Mesenchymal stem cell (in vitro differentiated cells and primary cell): ENCODE data around the gene DEPDC1B.
A peak's percentile ranks its signal among the peaks of the same experiment; 100 is the strongest.

Experiments
- DNase-seq: peaks from one replicate; pipeline ENCODE4 v3.0.0-alpha.2; 2013
- H2AFZ ChIP-seq: one replicate; pipeline ENCODE4 v1.6.1; 2013; ENCODE audit warnings: low read depth, mild to moderate bottlenecking, control low read depth, inconsistent platforms, low read length, moderate library complexity
- H2AK5ac ChIP-seq: 2 replicates; pipeline ENCODE4 v1.6.1; 2013; ENCODE audit warnings: low read length, moderate library complexity, mild to moderate bottlenecking, inconsistent platforms; ENCODE audit not compliant: severe bottlenecking
- H2BK120ac ChIP-seq: one replicate; pipeline ENCODE4 v1.6.1; 2013; ENCODE audit warnings: low read depth, mild to moderate bottlenecking, inconsistent platforms, low read length, moderate library complexity
- H2BK12ac ChIP-seq, 2 experiments: one replicate each; pipeline ENCODE4 v1.6.1; 2013; ENCODE audit warnings: inconsistent platforms in 2 of 2, low read length in 2 of 2, mild to moderate bottlenecking in 2 of 2, moderate library complexity in 2 of 2, control low read depth in 1 of 2
- H2BK15ac ChIP-seq: one replicate; pipeline ENCODE4 v1.6.1; 2013; ENCODE audit warnings: mild to moderate bottlenecking, low read depth, inconsistent platforms; ENCODE audit not compliant: poor library complexity, severe bottlenecking
- H2BK5ac ChIP-seq: 2 replicates; pipeline ENCODE4 v1.6.1; 2013; ENCODE audit warnings: low read depth, mild to moderate bottlenecking, low read length, control low read depth, inconsistent platforms; ENCODE audit not compliant: poor library complexity, severe bottlenecking
- H3K14ac ChIP-seq, 2 experiments: one replicate each; pipeline ENCODE4 v1.6.1; 2013; ENCODE audit warnings: inconsistent platforms in 2 of 2, low read length in 2 of 2, control low read depth in 1 of 2, mild to moderate bottlenecking in 1 of 2, moderate library complexity in 1 of 2
- H3K18ac ChIP-seq, 2 experiments: one replicate each; pipeline ENCODE4 v1.6.1; 2013; ENCODE audit warnings: inconsistent platforms in 2 of 2, low read length in 2 of 2, control low read depth in 1 of 2, low read depth in 1 of 2, mild to moderate bottlenecking in 1 of 2
- H3K23ac ChIP-seq, 2 experiments: one replicate each; pipeline ENCODE4 v1.6.1; 2013; ENCODE audit warnings: inconsistent platforms in 2 of 2, low read length in 2 of 2, mild to moderate bottlenecking in 2 of 2, moderate library complexity in 2 of 2, control low read depth in 1 of 2
- H3K27ac ChIP-seq: 2 replicates; pipeline ENCODE4 v1.5.1; 2013; ENCODE audit warnings: mild to moderate bottlenecking, moderate library complexity, low read length, control low read depth, inconsistent platforms; ENCODE audit not compliant: poor library complexity, severe bottlenecking
- H3K27me3 ChIP-seq, 2 experiments: 2 replicates each; pipeline versions ENCODE4 v1.6.1 to v1.7.0; 2013; ENCODE audit warnings: low read length in 2 of 2, mild to moderate bottlenecking in 2 of 2, moderate library complexity in 2 of 2, control low read depth in 1 of 2, inconsistent platforms in 1 of 2; ENCODE audit not compliant: control insufficient read depth in 1 of 2, insufficient read depth in 1 of 2
- H3K36me3 ChIP-seq, 2 experiments: 2 replicates each; pipeline versions ENCODE4 v1.6.1 to v1.7.0; 2013; ENCODE audit warnings: low read length in 2 of 2, control low read depth in 1 of 2, inconsistent platforms in 1 of 2, low read depth in 1 of 2, mild to moderate bottlenecking in 1 of 2; ENCODE audit not compliant: insufficient read depth in 2 of 2, control insufficient read depth in 1 of 2
- H3K4ac ChIP-seq, 2 experiments: one replicate each; pipeline ENCODE4 v1.6.1; 2013; ENCODE audit warnings: inconsistent platforms in 2 of 2, low read length in 2 of 2, mild to moderate bottlenecking in 2 of 2, moderate library complexity in 2 of 2, control low read depth in 1 of 2, low read depth in 1 of 2
- H3K4me1 ChIP-seq: 2 replicates; pipeline ENCODE4 v1.6.1; 2013; ENCODE audit warnings: low read depth, low read length, control low read depth; ENCODE audit not compliant: control insufficient read depth, insufficient read depth
- H3K4me2 ChIP-seq: 2 replicates; pipeline ENCODE4 v1.6.1; 2013; ENCODE audit warnings: low read length, mild to moderate bottlenecking, inconsistent platforms; ENCODE audit not compliant: poor library complexity, severe bottlenecking
- H3K4me3 ChIP-seq, 2 experiments: 2 replicates each; pipeline versions ENCODE4 v1.5.1 to v1.7.0; 2013; ENCODE audit warnings: low read length in 2 of 2, mild to moderate bottlenecking in 2 of 2, control low read depth in 1 of 2, low read depth in 1 of 2; ENCODE audit not compliant: insufficient read depth in 1 of 2
- H3K79me1 ChIP-seq: replicated peaks from 2 replicates; pipeline ENCODE4 v1.6.1; 2013; ENCODE audit warnings: mild to moderate bottlenecking, control low read depth, low read length, inconsistent platforms; ENCODE audit not compliant: poor library complexity, severe bottlenecking
- H3K9ac ChIP-seq: 2 replicates; pipeline ENCODE4 v1.7.0; 2013; ENCODE audit warnings: mild to moderate bottlenecking, low read length, moderate library complexity
- H3K9me3 ChIP-seq: 2 replicates; pipeline ENCODE4 v1.7.0; 2013; ENCODE audit warnings: mild to moderate bottlenecking, low read length; ENCODE audit not compliant: control insufficient read depth
- H4K8ac ChIP-seq: one replicate; pipeline ENCODE4 v1.6.1; 2013; ENCODE audit warnings: inconsistent platforms, mild to moderate bottlenecking, low read length, moderate library complexity
- H4K91ac ChIP-seq: one replicate; pipeline ENCODE4 v1.6.1; 2013; ENCODE audit warnings: mild to moderate bottlenecking, low read length, inconsistent platforms
- WGBS: methylation state at CpG from one replicate; pipeline ENCODE4 v1.1.7; 2013; ENCODE audit warnings: mixed read lengths; 5-methylcytosine and 5-hydroxymethylcytosine counted together

DEPDC1B gene

GRCh38 chr5:60675286-60675685 is 24.7 kb downstream of the DEPDC1B start:
- H2BK12ac ChIP-seq: no peak overlapping the region
- no peak overlapping the region for H4K91ac ChIP-seq
- no peak overlapping the region for H4K8ac ChIP-seq
- H2AK5ac ChIP-seq: no peak overlapping the region
- WGBS: 97% methylated on average over 1 of the region's 1 CpG
- H3K23ac ChIP-seq: no peak overlapping the region
- H2BK15ac ChIP-seq: no peak overlapping the region
- peaks cover 6% of the 10 kb centered on the region for H3K4me1 ChIP-seq
- H3K4me2 ChIP-seq: peak overlapping the region; percentile 8
- DNase-seq: no peak
- H3K14ac ChIP-seq: no peak overlapping the region
- no peaks in the 10 kb centered on the region for H3K36me3 ChIP-seq
- peak overlapping the region; percentile 26 for H3K27ac ChIP-seq
- no peaks in the 10 kb centered on the region for H3K27me3 ChIP-seq
- no peak overlapping the region for H3K4me3 ChIP-seq
- H3K9me3 ChIP-seq: no peaks in the 10 kb centered on the region
- peaks cover 24% of the 10 kb centered on the region for H3K79me1 ChIP-seq
- H3K9ac ChIP-seq: no peak overlapping the region
- no peak overlapping the region for H2BK120ac ChIP-seq
- no peak overlapping the region for H3K4ac ChIP-seq
- no peak overlapping the region for H3K18ac ChIP-seq
- H2BK5ac ChIP-seq: no peak overlapping the region
- H2AFZ ChIP-seq: no peak overlapping the region

GRCh38 chr5:60674251-60675069 is 25.5 kb downstream of the DEPDC1B start:
- Histone ChIP-seq H3K4me2 (no peak overlapping the region), H3K36me3 (no peaks in the 10 kb centered on the region), H3K9me3 (no peaks in the 10 kb centered on the region), H3K14ac (no peak overlapping the region), H3K4me1 (peaks cover 6% of the 10 kb centered on the region), H2BK12ac (peak overlapping the region in 1 of 2 experiments; percentile 10), H4K8ac (no peak overlapping the region), H3K4ac (no peak overlapping the region), H3K23ac (peak overlapping the region in 1 of 2 experiments; percentile 46), H3K4me3 (no peak overlapping the region), H3K27me3 (no peaks in the 10 kb centered on the region), H3K79me1 (peaks cover 26% of the 10 kb centered on the region), H3K27ac (peak overlapping the region; percentile 2), H3K18ac (no peak overlapping the region), H2BK5ac (no peak overlapping the region), H3K9ac (no peak overlapping the region), H2AFZ (no peak overlapping the region), H2BK120ac (no peak overlapping the region), H2AK5ac (no peak overlapping the region), H2BK15ac (no peak overlapping the region), H4K91ac (no peak overlapping the region)
- 85% methylated on average over 2 of the region's 2 CpGs for WGBS
- DNase-seq: no peak

GRCh38 chr5:60673334-60673733 is 26.6 kb downstream of the DEPDC1B start:
- no peaks in the 10 kb centered on the region for H3K9me3 ChIP-seq
- DNase-seq: no peak
- no peak overlapping the region for H2AK5ac ChIP-seq
- no peak overlapping the region for H3K23ac ChIP-seq
- no peak overlapping the region for H3K9ac ChIP-seq
- H3K27me3 ChIP-seq: no peaks in the 10 kb centered on the region
- H3K14ac ChIP-seq: no peak overlapping the region
- H2AFZ ChIP-seq: no peak overlapping the region
- H2BK12ac ChIP-seq: no peak overlapping the region
- no peak overlapping the region for H3K4me2 ChIP-seq
- peaks cover 6% of the 10 kb centered on the region for H3K4me1 ChIP-seq
- H3K18ac ChIP-seq: no peak overlapping the region
- no peak overlapping the region for H2BK15ac ChIP-seq
- H4K91ac ChIP-seq: no peak overlapping the region
- 92% methylated on average over 2 of the region's 2 CpGs for WGBS
- peaks cover 27% of the 10 kb centered on the region for H3K79me1 ChIP-seq
- no peak overlapping the region for H3K4ac ChIP-seq
- no peak overlapping the region for H2BK120ac ChIP-seq
- H3K4me3 ChIP-seq: no peak overlapping the region
- no peaks in the 10 kb centered on the region for H3K36me3 ChIP-seq
- H4K8ac ChIP-seq: no peak overlapping the region
- no peak overlapping the region for H3K27ac ChIP-seq
- H2BK5ac ChIP-seq: no peak overlapping the region

- no peak overlapping the region for H3K4me2 ChIP-seq
- H3K4ac ChIP-seq: no peak overlapping the region
- H2BK15ac ChIP-seq: no peak overlapping the region
- H2BK5ac ChIP-seq: no peak overlapping the region
- H3K9ac ChIP-seq: no peak overlapping the region
- no peak overlapping the region for H2BK12ac ChIP-seq
- H3K9me3 ChIP-seq: no peaks in the 10 kb centered on the region
- no peak overlapping the region for H3K4me3 ChIP-seq
- DNase-seq: no peak
- no peak overlapping the region for H3K23ac ChIP-seq
- no peak overlapping the region for H2AK5ac ChIP-seq
- no peak overlapping the region for H3K18ac ChIP-seq
- no peak overlapping the region for H3K27ac ChIP-seq
- no peaks in the 10 kb centered on the region for H3K36me3 ChIP-seq
- peaks cover 6% of the 10 kb centered on the region for H3K4me1 ChIP-seq
- no peak overlapping the region for H3K14ac ChIP-seq
- H4K8ac ChIP-seq: no peak overlapping the region
- H2AFZ ChIP-seq: no peak overlapping the region
- H2BK120ac ChIP-seq: no peak overlapping the region
- H4K91ac ChIP-seq: no peak overlapping the region
- 97% methylated on average over 2 of the region's 3 CpGs for WGBS
- H3K27me3 ChIP-seq: no peaks in the 10 kb centered on the region
- peaks cover 29% of the 10 kb centered on the region for H3K79me1 ChIP-seq
These were observed 27.2 kb downstream of the DEPDC1B start for GRCh38 chr5:60672693-60673264.
